ENCODE measurements around the gene MYH13.

GRCh38 chr17:10314329-10314728 is 58.5 kb downstream of the MYH13 start:
- TF ChIP-seq CTCF (IDR thresholded peaks at IDR 0.05) (no peak), POLR2A (IDR thresholded peaks at IDR 0.05) (no peak)
